H9 (cell line): ENCODE measurements around the gene PRUNE2. TPM values are rescaled to one million over a fixed set of nuclear protein-coding genes. Genes with fewer than 3 reads are reported as not detected.

Source experiments
- DNase-seq: peaks from one replicate; pipeline ENCODE4 v3.0.0-alpha.2; 2017
- H2AFZ ChIP-seq: one replicate; pipeline ENCODE4 v1.6.1; 2013; ENCODE audit warnings: mild to moderate bottlenecking, low read length, control low read depth, moderate library complexity
- H2AK5ac ChIP-seq: 2 replicates; pipeline ENCODE4 v1.6.1; 2013; ENCODE audit warnings: low read length, control low read depth, mixed read lengths; ENCODE audit not compliant: insufficient read length
- H2BK120ac ChIP-seq: one replicate; pipeline ENCODE4 v1.6.1; 2013; ENCODE audit warnings: low read depth, mild to moderate bottlenecking, low read length, control low read depth, inconsistent platforms; ENCODE audit not compliant: poor library complexity, severe bottlenecking
- H2BK12ac ChIP-seq: 2 replicates; pipeline ENCODE4 v1.6.1; 2013; ENCODE audit warnings: low read length, control low read depth, mixed read lengths, low read depth; ENCODE audit not compliant: insufficient read length
- H2BK15ac ChIP-seq: 2 replicates; pipeline ENCODE4 v1.6.1; 2013; ENCODE audit warnings: low read depth, low read length, control low read depth
- H2BK20ac ChIP-seq: one replicate; pipeline ENCODE4 v1.6.1; 2013; ENCODE audit warnings: low read depth, mild to moderate bottlenecking, low read length, control low read depth, inconsistent platforms; ENCODE audit not compliant: poor library complexity, severe bottlenecking
- H2BK5ac ChIP-seq: 2 replicates; pipeline ENCODE4 v1.6.1; 2013; ENCODE audit warnings: low read length, control low read depth, mixed read lengths; ENCODE audit not compliant: insufficient read length
- H3K14ac ChIP-seq: 2 replicates; pipeline ENCODE4 v1.6.1; 2013; ENCODE audit warnings: low read length, control low read depth; ENCODE audit not compliant: insufficient read depth
- H3K18ac ChIP-seq: 2 replicates; pipeline ENCODE4 v1.6.1; 2013; ENCODE audit warnings: low read depth, mild to moderate bottlenecking, mixed read lengths, low read length, control low read depth; ENCODE audit not compliant: insufficient read length
- H3K23ac ChIP-seq: 2 replicates; pipeline ENCODE4 v1.6.1; 2013; ENCODE audit warnings: low read length, control low read depth, mixed read lengths, low read depth; ENCODE audit not compliant: insufficient read length
- H3K23me2 ChIP-seq: 2 replicates; pipeline ENCODE4 v1.6.1; 2013; ENCODE audit warnings: low read depth, mild to moderate bottlenecking, mixed read lengths, low read length, control low read depth; ENCODE audit not compliant: insufficient read length, poor library complexity, severe bottlenecking
- H3K27ac ChIP-seq: 2 replicates; pipeline ENCODE4 v1.5.1; 2013; ENCODE audit warnings: low read length, control low read depth, mixed read lengths, low read depth; ENCODE audit not compliant: insufficient read length
- H3K27me3 ChIP-seq: 2 replicates; pipeline ENCODE4 v1.6.1; 2013; ENCODE audit warnings: low read length, control low read depth, inconsistent platforms; ENCODE audit not compliant: insufficient read depth
- H3K4ac ChIP-seq: 2 replicates; pipeline ENCODE4 v1.6.1; 2013; ENCODE audit warnings: low read depth, mild to moderate bottlenecking, control low read depth, inconsistent platforms, low read length, moderate library complexity
- H3K4me1 ChIP-seq: 2 replicates; pipeline ENCODE4 v1.6.1; 2013; ENCODE audit warnings: low read length, control low read depth, inconsistent platforms; ENCODE audit not compliant: insufficient read depth
- H3K4me2 ChIP-seq: 2 replicates; pipeline ENCODE4 v1.6.1; 2013; ENCODE audit warnings: low read length, control low read depth, mixed read lengths; ENCODE audit not compliant: insufficient read length, insufficient read depth
- H3K56ac ChIP-seq: 2 replicates; pipeline ENCODE4 v1.6.1; 2013; ENCODE audit warnings: low read depth, mild to moderate bottlenecking, mixed read lengths, low read length, control low read depth; ENCODE audit not compliant: insufficient read length
- H3K79me1 ChIP-seq: 2 replicates; pipeline ENCODE4 v1.6.1; 2013; ENCODE audit warnings: low read depth, mild to moderate bottlenecking, moderate library complexity, low read length, control low read depth, inconsistent platforms; ENCODE audit not compliant: insufficient read depth, poor library complexity, severe bottlenecking
- H3K79me2 ChIP-seq: 2 replicates; pipeline ENCODE4 v1.6.1; 2013; ENCODE audit warnings: low read length, control low read depth, inconsistent platforms; ENCODE audit not compliant: insufficient read depth
- H3K9ac ChIP-seq: 2 replicates; pipeline ENCODE4 v1.6.1; 2013; ENCODE audit warnings: low read length, control low read depth, mixed read lengths; ENCODE audit not compliant: insufficient read length; ENCODE audit errors: extremely low read depth
- H3K9me3 ChIP-seq: one replicate; pipeline ENCODE4 v1.6.1; 2013; ENCODE audit warnings: low read depth, low read length, inconsistent platforms; ENCODE audit not compliant: control insufficient read depth
- H3T11ph ChIP-seq: one replicate; pipeline ENCODE4 v1.6.1; 2013; ENCODE audit warnings: mild to moderate bottlenecking, low read length, control low read depth, inconsistent platforms
- H4K20me1 ChIP-seq: one replicate; pipeline ENCODE4 v1.6.1; 2013; ENCODE audit not compliant: control insufficient read depth, insufficient read length, insufficient read depth
- H4K5ac ChIP-seq: 2 replicates; pipeline ENCODE4 v1.6.1; 2013; ENCODE audit warnings: low read depth, mild to moderate bottlenecking, mixed read lengths, low read length, control low read depth; ENCODE audit not compliant: insufficient read length
- H4K8ac ChIP-seq: replicated peaks from 2 replicates; pipeline ENCODE4 v1.6.1; 2013; ENCODE audit warnings: low read length, control low read depth, mixed read lengths, low read depth; ENCODE audit not compliant: insufficient read length
- H4K91ac ChIP-seq: 2 replicates; pipeline ENCODE4 v1.6.1; 2013; ENCODE audit warnings: low read depth, mild to moderate bottlenecking, moderate library complexity, mixed read lengths, low read length, control low read depth; ENCODE audit not compliant: insufficient read length
- H3K27ac Mint-ChIP-seq, 3 experiments: 2 replicates in 2 of 3; 3 replicates in 1 of 3; pipeline ENCODE4 v1.8.0; 2020 to 2021; ENCODE audit warnings: mixed read lengths in 3 of 3, mild to moderate bottlenecking in 1 of 3, moderate library complexity in 1 of 3
- H3K27me3 Mint-ChIP-seq: 2 replicates; pipeline ENCODE4 v1.8.0; 2021; ENCODE audit warnings: low read depth, mild to moderate bottlenecking, moderate library complexity, mixed read lengths
- H3K36me3 Mint-ChIP-seq, 3 experiments: 2 replicates in 2 of 3; 3 replicates in 1 of 3; pipeline ENCODE4 v1.8.0; 2020 to 2021; ENCODE audit warnings: low read depth in 3 of 3, mixed read lengths in 3 of 3; ENCODE audit not compliant: insufficient read depth in 1 of 3
- H3K4me1 Mint-ChIP-seq, 2 experiments: 2 replicates each; pipeline ENCODE4 v1.8.0; 2020; ENCODE audit warnings: mixed read lengths in 2 of 2
- H3K4me3 Mint-ChIP-seq, 2 experiments: 2 replicates in 1 of 2; 3 replicates in 1 of 2; pipeline ENCODE4 v1.8.0; 2020 to 2021; ENCODE audit warnings: mild to moderate bottlenecking in 2 of 2, mixed read lengths in 2 of 2, moderate library complexity in 1 of 2
- H3K9me3 Mint-ChIP-seq, 2 experiments: 2 replicates in 1 of 2; 3 replicates in 1 of 2; pipeline ENCODE4 v1.8.0; 2020; ENCODE audit warnings: mild to moderate bottlenecking in 2 of 2, mixed read lengths in 2 of 2, moderate library complexity in 1 of 2
- CTCF ChIP-seq: fragments of 200-600 bp; sonication (generic); conservative IDR thresholded peaks from 3 replicates; pipeline ENCODE4 v1.8.0; 2021; ENCODE audit warnings: antibody characterized with exemption, mild to moderate bottlenecking
- WGBS: extraction: QIAGEN DNeasy Blood & Tissue Kit; methylation state at CpG from one replicate; pipeline ENCODE4 v1.1.7; 2013; ENCODE audit warnings: missing lambda C conversion rate, low lambda C conversion rate, mixed read lengths; ENCODE audit not compliant: insufficient read length; ENCODE audit errors: extremely low coverage; 5-methylcytosine and 5-hydroxymethylcytosine counted together
- total RNA-seq: library from RNA; stranded (reverse); gene quantifications from 2 replicates; pipeline ENCODE4 v1.2.1, GENCODE V29; 2021

PRUNE2 gene
- total RNA-seq, 1 experiment from 2014 or later = 12.1 TPM

GRCh38 chr9:76873056-76873792, 32.7 kb downstream of the PRUNE2 start:
- no peak overlapping the region for H4K91ac ChIP-seq
- Mint-ChIP-seq H3K9me3 (no peaks in the 10 kb centered on the region), H3K27ac (peak overlapping the region; percentile 30 to 91 (median 55); a peak in 5 of 7 replicates), H3K36me3 (no peaks in the 10 kb centered on the region), H3K4me3 (peak overlapping the region in 1 of 2 experiments; percentile 47; a peak in 2 of 5 replicates), H3K4me1 (peaks cover 26 to 33% of the 10 kb centered on the region in 2 experiments), H3K27me3 (no peaks in the 10 kb centered on the region)
- H3K4me1 ChIP-seq = peaks cover 2% of the 10 kb centered on the region; the same call in 1 of the 2 replicates
- H3K4ac ChIP-seq = no peak overlapping the region
- no peaks in the 10 kb centered on the region for H3K27me3 ChIP-seq
- no peak overlapping the region for H3K18ac ChIP-seq
- H3T11ph ChIP-seq = no peak overlapping the region
- H2AFZ ChIP-seq = no peak overlapping the region
- no peak overlapping the region for H2BK12ac ChIP-seq
- H3K4me2 ChIP-seq = peak overlapping the region; percentile 33
- no CpG with 5 or more reads among the region's 13 CpGs for WGBS
- H4K5ac ChIP-seq = no peak overlapping the region
- DNase-seq = peak; percentile 69
- no peak overlapping the region for H3K27ac ChIP-seq
- H3K23ac ChIP-seq = no peak overlapping the region
- no peaks in the 10 kb centered on the region for H4K20me1 ChIP-seq
- no peaks in the 10 kb centered on the region for H3K9me3 ChIP-seq
- no peak overlapping the region for H2BK120ac ChIP-seq
- H2BK20ac ChIP-seq = no peak overlapping the region
- TF ChIP-seq CTCF = peak; percentile 34; the same call in 2 of the 3 replicates
- no peak overlapping the region for H2BK15ac ChIP-seq
- no peak overlapping the region for H2BK5ac ChIP-seq
- no peak overlapping the region for H3K14ac ChIP-seq
- H4K8ac ChIP-seq = no peak overlapping the region
- no peaks in the 10 kb centered on the region for H3K79me1 ChIP-seq
- H3K79me2 ChIP-seq = no peaks in the 10 kb centered on the region
- no peak overlapping the region for H2AK5ac ChIP-seq
- no peak overlapping the region for H3K56ac ChIP-seq
- H3K23me2 ChIP-seq = no peaks in the 10 kb centered on the region
- H3K9ac ChIP-seq = no peak overlapping the region
